IPS-20b (cell line): ENCODE results near the gene KDM5B.
"Not testable (repeated sequence)": the region's sequence is repeated elsewhere in the genome, so short reads cannot be mapped to it uniquely, and the experiment has no call there.

ENCODE experiments used
- H3K27ac ChIP-seq: one replicate; pipeline ENCODE4 v1.5.1; 2013; ENCODE audit warnings: low read length
- H3K27me3 ChIP-seq: 2 replicates; pipeline ENCODE4 v1.6.1; 2013; ENCODE audit warnings: mild to moderate bottlenecking, low read length, inconsistent platforms; ENCODE audit not compliant: insufficient read depth
- H3K36me3 ChIP-seq: 2 replicates; pipeline ENCODE4 v1.6.1; 2013; ENCODE audit warnings: low read depth, mild to moderate bottlenecking, inconsistent platforms, low read length, moderate library complexity; ENCODE audit not compliant: insufficient read depth
- H3K4me1 ChIP-seq: 2 replicates; pipeline ENCODE4 v1.6.1; 2013; ENCODE audit warnings: mild to moderate bottlenecking, control low read depth, inconsistent platforms, low read length, moderate library complexity; ENCODE audit not compliant: insufficient read depth
- H3K4me3 ChIP-seq: 2 replicates; pipeline ENCODE4 v1.5.1; 2013; ENCODE audit warnings: mild to moderate bottlenecking, low read length, inconsistent platforms
- H3K9ac ChIP-seq: 2 replicates; pipeline ENCODE4 v1.6.1; 2013; ENCODE audit warnings: low read depth, mild to moderate bottlenecking, inconsistent platforms, low read length, moderate library complexity
- H3K9me3 ChIP-seq: 2 replicates; pipeline ENCODE4 v1.6.1; 2013; ENCODE audit warnings: mild to moderate bottlenecking, low read depth, low read length, inconsistent platforms; ENCODE audit not compliant: insufficient read depth

The KDM5B gene

DNA sequence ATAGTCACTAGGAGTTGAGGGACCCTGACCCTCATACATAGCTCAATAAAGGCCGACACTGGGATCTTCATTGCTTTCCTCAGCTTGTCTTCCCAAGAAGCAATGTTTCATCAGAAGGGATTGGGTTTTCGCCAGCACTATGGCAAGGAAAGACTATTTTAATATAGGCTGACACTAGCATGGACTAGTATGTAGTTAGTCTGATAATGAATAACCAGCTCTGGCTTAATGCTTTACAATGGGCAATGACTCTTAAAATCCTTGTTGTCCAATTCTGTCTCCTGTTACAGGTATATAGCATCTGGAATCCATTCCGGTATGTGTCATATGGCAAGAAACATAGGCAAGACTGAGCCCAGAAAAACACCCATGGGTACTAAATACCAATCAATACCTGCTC, 82.7 kb downstream of the KDM5B start:
- no peaks in the 10 kb centered on the region for H3K9me3 ChIP-seq
- no peak overlapping the region for H3K4me3 ChIP-seq

DNA sequence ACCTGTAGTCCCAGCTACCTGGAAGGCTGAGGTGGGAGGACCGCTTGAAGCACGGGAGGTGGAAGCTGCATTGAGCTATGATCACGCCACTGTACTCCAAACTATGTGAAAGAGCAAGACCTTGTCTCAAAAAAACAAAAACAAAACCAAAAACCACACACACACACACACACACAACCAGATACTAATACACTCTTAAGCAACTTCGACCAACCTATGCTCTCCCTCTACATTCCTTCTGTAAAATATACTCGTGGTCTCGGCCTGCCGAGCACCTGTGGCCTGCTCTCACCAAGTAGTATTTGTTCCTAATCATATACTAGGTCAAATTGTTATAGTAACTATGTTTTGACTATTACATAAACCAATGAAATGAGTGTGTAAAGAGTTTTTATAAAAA, 84.5 kb downstream of the KDM5B start:
- Histone ChIP-seq H3K9ac (no peak overlapping the region), H3K4me1 (no peaks in the 10 kb centered on the region), H3K27me3 (no peaks in the 10 kb centered on the region), H3K9me3 (no peaks in the 10 kb centered on the region), H3K27ac (no peak overlapping the region), H3K36me3 (peaks cover 43% of the 10 kb centered on the region), H3K4me3 (no peak overlapping the region)

More for the DNA sequence above, 82.7 kb downstream of the KDM5B start:
- no peak overlapping the region for H3K27ac ChIP-seq
- no peaks in the 10 kb centered on the region for H3K4me1 ChIP-seq
- H3K27me3 ChIP-seq: no peaks in the 10 kb centered on the region
- H3K9ac ChIP-seq: no peak overlapping the region
- peaks cover 61% of the 10 kb centered on the region for H3K36me3 ChIP-seq

DNA sequence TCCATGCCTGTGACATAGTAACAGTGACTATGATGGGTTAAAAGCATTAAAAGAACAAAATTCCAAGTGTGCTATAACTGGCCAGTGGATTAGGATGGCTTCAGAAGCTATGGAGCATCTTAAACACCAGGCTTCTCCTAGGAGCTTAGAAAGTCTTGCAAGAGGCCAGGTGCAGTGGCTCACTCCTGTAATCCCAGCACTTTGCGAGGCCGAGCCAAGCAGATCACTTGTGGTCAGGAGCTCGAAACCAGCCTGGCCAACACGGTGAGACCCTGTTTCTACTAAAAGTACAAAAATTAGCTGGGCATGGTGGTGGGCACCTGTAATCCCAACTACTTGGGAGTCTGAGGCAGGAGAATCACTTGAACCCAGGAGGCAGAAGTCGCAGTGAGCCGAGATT, 85.2 kb downstream of the KDM5B start:
- not testable (repeated sequence) for H3K4me1 ChIP-seq, H3K4me3 ChIP-seq, H3K27ac ChIP-seq, H3K9me3 ChIP-seq, H3K27me3 ChIP-seq, H3K9ac ChIP-seq
- peaks cover 36% of the 10 kb centered on the region for H3K36me3 ChIP-seq

DNA sequence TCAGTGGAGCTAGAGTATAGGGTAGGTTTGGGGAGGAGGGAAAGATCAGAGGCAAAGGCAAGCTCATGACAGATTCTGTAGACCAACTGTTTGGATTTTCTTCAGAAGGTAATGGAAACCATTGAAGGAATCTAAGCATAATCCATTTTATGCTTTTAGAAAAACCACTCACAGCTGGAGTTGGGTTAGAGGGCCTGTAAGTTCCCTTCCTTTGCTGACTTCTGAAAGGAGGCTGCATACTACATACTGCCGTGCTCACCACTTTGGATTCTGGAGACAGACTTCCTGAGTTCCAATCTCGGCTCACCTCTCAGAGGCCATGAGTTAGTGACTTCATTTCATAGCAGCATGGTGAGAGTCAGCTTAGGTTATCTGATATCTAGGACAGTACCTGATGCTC, 91.6 kb downstream of the KDM5B start:
- H3K36me3 ChIP-seq: no peaks in the 10 kb centered on the region
- H3K4me3 ChIP-seq: no peak overlapping the region
- no peak overlapping the region for H3K27ac ChIP-seq
- H3K4me1 ChIP-seq: peaks cover 17% of the 10 kb centered on the region
- H3K9ac ChIP-seq: no peak overlapping the region
- H3K27me3 ChIP-seq: peaks cover 15% of the 10 kb centered on the region
- no peaks in the 10 kb centered on the region for H3K9me3 ChIP-seq

DNA sequence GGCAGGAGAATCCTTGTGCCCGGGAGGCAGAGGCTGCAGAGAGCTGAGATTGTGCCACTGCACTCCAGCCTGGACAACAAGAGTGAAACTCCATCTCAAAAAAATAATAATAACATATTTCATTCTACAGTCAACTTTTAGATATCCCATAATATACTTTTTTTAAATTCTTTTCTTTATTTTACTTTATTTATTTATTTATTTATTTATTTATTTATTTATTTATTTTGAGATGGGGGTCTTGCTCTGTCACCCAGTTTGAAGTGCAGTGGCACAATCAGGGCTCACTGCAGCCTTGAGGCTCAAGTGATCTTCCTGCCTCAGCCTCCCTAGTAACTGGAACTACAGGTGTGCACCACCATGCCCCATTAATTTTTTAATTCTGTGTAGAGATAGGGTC, 94.0 kb downstream of the KDM5B start:
- not testable (repeated sequence) for H3K27ac ChIP-seq, H3K9me3 ChIP-seq, H3K4me3 ChIP-seq, H3K36me3 ChIP-seq, H3K9ac ChIP-seq
- Histone ChIP-seq H3K27me3 (peaks cover 39% of the 10 kb centered on the region), H3K4me1 (peaks cover 24% of the 10 kb centered on the region)

DNA sequence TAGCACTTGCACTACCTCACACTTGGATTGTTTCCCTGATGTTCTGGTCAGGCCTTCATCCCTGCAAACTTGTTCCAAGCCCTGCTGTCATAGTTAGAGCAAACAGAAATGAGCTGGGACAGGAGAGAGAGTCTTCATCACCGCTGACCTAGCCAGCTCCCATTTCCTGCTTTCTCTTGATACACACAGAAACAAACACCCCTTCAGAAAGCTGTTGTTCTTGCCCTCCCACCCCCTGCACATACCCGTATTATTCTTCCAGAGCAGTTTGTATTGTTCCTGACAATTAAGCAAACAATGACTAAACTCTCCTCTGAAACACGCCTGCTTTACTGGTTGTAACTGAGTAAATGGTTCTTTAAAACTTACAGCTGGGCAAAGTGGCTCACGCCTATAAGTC, 95.1 kb downstream of the KDM5B start:
- Histone ChIP-seq H3K4me3 (no peak overlapping the region), H3K36me3 (no peaks in the 10 kb centered on the region), H3K4me1 (peaks cover 24% of the 10 kb centered on the region), H3K27ac (no peak overlapping the region), H3K9ac (no peak overlapping the region), H3K9me3 (no peaks in the 10 kb centered on the region), H3K27me3 (peaks cover 50% of the 10 kb centered on the region)

DNA sequence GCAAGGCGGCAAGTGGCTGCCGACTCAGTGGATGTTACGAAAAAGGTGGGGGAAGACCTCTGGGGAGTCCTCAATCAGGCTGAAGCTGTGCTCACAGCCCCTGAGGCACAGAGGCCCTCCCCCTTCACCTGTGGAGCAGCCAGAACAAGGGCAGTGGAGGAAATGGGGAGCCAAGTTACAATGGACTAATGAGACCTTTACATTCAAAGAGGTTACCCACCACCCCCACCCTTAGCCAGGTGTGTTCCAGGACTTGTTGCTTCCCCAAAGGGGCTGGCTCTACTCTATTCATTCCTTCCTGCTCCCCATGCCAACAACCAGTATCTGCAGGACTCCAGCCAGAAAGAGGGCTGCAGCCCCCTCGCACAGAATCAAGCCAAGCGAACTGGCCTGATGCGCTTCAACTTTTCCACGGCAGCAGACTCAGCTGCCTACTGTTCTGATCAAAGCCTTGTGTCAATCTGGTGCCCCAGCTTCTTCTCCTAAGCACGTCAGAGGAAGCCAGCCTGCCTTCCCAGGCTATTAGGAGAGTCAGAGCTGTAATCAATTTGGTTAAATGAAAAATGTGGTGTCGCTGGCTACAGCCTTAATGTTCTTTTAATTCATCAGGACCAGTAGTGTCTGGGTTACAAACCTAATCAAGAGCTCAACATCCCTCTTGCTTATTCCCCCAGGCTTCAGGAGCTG, 96.1 kb downstream of the KDM5B start:
- Histone ChIP-seq H3K4me3 (peak overlapping the region; percentile 25; the same call in 1 of the 2 replicates), H3K9ac (peak overlapping the region; percentile 45; the same call in 1 of the 2 replicates)

DNA sequence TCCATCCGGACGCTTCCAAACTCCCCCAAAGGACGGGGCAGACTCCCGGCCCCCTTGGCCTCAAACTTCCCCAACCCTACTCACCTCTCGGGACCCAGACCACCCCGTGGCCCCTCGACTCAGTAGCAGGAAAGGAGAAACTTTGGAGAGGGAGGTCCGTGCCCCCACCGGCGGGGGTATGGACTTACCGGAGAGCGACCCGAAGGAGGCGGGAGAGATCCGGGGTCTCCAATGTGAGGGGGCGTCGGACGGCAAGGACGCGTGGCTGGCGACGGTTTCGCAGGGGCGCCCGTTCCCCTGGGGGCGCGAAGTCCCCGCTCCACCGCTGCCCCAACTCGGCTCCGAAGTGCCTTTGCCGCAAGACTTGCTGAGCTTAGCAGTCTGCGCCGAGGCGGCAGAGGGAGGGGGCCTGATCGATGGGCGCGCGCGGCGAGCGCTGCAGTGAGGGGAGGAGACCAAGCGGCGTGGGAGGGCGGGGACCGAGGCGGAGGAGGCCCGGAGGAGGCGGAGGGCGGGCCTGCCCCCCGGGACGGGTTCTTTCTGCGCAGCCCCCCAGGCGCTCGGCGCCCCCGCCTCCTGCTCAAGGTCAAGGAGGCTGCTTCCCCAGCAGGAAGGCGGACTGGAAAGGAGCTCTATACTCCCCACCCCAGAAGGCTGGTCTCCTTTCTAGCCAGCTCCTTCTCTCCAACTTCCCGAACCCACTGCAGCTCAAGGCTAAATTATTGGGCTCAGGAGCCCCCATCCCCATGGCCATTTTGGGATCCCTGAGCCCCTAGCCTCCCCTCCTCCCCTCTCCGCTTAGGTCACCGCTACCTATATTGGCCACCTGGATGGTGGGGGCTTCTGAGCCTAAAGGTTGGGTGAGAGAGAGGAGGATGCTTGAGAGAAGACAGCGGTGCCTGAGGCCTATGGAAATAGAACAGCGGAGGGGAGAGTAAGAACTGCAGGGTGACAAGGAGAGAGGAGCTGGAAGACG, 97.9 kb downstream of the KDM5B start, which contains the start of gene SYT2:
TSS of gene SYT2 (minus strand) at position 385 of the 976 bp plus-strand sequence. CDS start 104,682 bp downstream, outside the sequence.
- Histone ChIP-seq H3K9me3 (no peaks in the 10 kb centered on the region), H3K36me3 (no peaks in the 10 kb centered on the region), H3K4me3 (peak within 1 kb of the TSS; percentile 78), H3K27me3 (peaks cover 71% of the 10 kb centered on the region), H3K27ac (no peak within 1 kb of the TSS), H3K9ac (peak within 1 kb of the TSS; percentile 73; the same call in 1 of the 2 replicates), H3K4me1 (peaks cover 23% of the 10 kb centered on the region)

More for the DNA sequence above, 96.1 kb downstream of the KDM5B start:
- Histone ChIP-seq H3K36me3 (no peaks in the 10 kb centered on the region), H3K27me3 (peaks cover 60% of the 10 kb centered on the region), H3K9me3 (no peaks in the 10 kb centered on the region), H3K4me1 (peaks cover 24% of the 10 kb centered on the region), H3K27ac (no peak overlapping the region)

DNA sequence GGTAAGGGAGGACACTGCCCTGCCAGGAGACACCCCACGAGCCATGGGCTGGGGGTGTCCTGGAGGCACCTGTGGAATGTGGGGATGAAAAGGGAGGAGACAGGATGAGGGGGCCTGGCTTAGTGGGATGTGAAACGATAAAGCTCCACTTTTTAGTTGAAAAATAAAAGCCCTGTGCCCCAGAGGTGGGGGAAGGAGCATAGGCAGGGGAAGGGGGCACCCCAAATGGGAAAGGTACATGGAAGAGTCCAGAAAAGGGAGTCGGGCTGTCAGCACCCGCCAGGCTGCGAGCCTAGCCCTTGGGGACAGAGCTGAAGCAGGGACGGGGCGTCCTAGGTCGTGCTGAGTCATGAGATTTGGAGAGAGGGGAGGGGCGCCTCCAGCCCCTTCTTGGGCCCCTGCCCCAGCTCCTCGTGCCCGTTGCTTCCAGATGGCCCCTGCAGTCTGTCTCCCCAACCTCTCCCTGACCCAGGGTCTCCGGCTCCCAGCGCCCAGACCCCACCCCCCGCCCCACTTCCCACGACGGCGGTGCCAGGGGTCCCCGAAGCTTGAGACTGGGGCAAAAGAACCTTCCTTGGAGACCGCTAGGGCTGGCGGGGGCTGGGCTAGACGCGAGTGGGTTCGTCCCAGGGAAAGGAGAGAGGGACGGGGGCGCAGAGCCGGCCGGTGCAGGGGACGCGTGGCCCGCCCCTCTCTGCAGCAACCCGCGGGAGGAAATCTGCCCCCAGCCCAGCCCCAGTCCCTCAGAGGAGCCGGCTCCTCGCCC, 98.8 kb downstream of the KDM5B start:
- H3K4me3 ChIP-seq: peak overlapping the region; percentile 78
- H3K27ac ChIP-seq: no peak overlapping the region

DNA sequence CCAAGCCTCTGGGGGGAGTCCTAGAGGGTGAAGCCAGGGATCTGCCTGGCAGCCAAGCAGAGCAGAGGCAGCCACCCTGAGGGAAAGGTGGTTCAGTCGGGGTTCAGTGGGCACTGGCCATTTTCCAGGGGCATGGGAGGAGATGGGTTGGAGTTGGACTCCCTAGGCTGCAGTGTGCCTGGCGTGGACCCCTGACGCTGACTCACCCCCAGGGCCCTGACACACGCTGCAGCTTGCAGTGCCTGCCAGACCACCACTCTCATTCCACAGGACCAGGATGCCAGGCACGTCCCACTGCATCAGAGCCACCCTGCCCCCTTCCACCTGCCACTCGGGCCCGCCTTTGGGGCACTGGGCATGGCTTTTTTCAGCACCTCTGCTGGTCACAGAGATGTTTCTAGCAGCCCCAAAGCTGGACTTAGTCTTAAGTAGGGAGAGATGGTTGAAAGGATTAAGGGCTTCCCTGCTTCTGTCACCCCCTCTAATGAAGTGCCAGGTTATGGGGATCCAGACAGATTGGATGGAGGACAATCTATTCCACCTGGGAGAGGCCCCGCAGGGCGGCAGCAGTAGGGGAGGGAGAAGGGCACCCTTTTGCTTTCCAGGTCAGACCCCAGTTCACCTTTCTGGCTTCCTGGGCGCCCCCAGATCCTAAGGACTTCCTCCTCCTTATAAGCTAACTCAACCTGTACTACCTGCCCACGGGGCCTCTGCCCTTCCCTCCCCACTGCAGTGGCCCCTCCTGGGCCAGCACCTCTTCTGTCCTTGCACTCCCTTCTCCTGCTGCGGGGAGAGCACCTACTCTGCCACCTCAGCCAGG, 99.6 kb downstream of the KDM5B start:
- Histone ChIP-seq H3K9me3 (no peaks in the 10 kb centered on the region), H3K36me3 (no peaks in the 10 kb centered on the region), H3K27ac (no peak overlapping the region), H3K4me1 (peaks cover 24% of the 10 kb centered on the region), H3K27me3 (peaks cover 71% of the 10 kb centered on the region), H3K9ac (peak overlapping the region; percentile 73; the same call in 1 of the 2 replicates), H3K4me3 (peak overlapping the region; percentile 78; the same call in 1 of the 2 replicates)

More for the DNA sequence above, 98.8 kb downstream of the KDM5B start:
- no peaks in the 10 kb centered on the region for H3K9me3 ChIP-seq
- H3K9ac ChIP-seq: peak overlapping the region; percentile 73; the same call in 1 of the 2 replicates
- H3K27me3 ChIP-seq: peaks cover 71% of the 10 kb centered on the region
- H3K36me3 ChIP-seq: no peaks in the 10 kb centered on the region
- H3K4me1 ChIP-seq: peaks cover 24% of the 10 kb centered on the region
